K562 (cell line): ENCODE data around the gene IQUB. TPM values are rescaled to one million over a fixed set of nuclear protein-coding genes. Genes with fewer than 3 reads are reported as not detected.

Experiments
- ATAC-seq: fragments of 200-7000 bp; cut with Tn5 transposase; 3 replicates; pipeline ENCODE4 v1.9.1; 2020; ENCODE audit warnings: moderate library complexity
- BruUV-seq: library from RNA; stranded (reverse); fragments of 400-500 nt; replicated peaks from 2 replicates; lab custom pipeline; 2021; lab: Mats Ljungman, UMichigan
- CTCF ChIA-PET: fragments of 300-600 bp; formaldehyde crosslinking; extraction: SDS; loops from one replicate; lab custom pipeline; 2021; ENCODE audit warnings: low intra/inter-chr PET ratio; lab: Yijun Ruan, JAX
- POLR2A ChIA-PET: fragments of 300-600, 350-650 bp; sonication (Branson Sonifier 250); formaldehyde crosslinking; extraction: SDS; loops from one replicate; lab custom pipeline; 2021; ENCODE audit warnings: antibody characterized with exemption, inconsistent platforms; lab: Yijun Ruan, JAX
- DNase-seq, 4 experiments: peaks; one replicate each; pipeline versions ENCODE4 v3.0.0 to v3.0.0-alpha.2; 2011 to 2018; ENCODE audit warnings: low spot score in 3 of 4, mixed read lengths in 3 of 4; ENCODE audit errors: extremely low read depth in 1 of 4
- FAIRE-seq: peaks from 2 replicates; lab custom pipeline; 2011; peaks lifted over from hg19 to GRCh38; lab: Jason Lieb, UNC
- H2AFZ ChIP-seq: 2 replicates; pipeline ENCODE4 v1.6.0; 2011; ENCODE audit warnings: low read depth, low read length, control low read depth, inconsistent platforms
- H3K27ac ChIP-seq: fragments of 200-600 bp; 3 replicates; pipeline ENCODE4 v1.8.0; 2011; ENCODE audit warnings: low read depth, mild to moderate bottlenecking, control low read depth, inconsistent platforms, low read length, moderate library complexity, mixed read lengths; ENCODE audit errors: extremely low read depth
- H3K27me3 ChIP-seq, 2 experiments: fragments of 300-600 bp in 1 of 2; 2 replicates in 1 of 2; 3 replicates in 1 of 2; pipeline versions ENCODE4 v1.6.0 to v1.8.0; 2011; ENCODE audit warnings: inconsistent platforms in 2 of 2, low read length in 2 of 2, mild to moderate bottlenecking in 1 of 2, mixed read lengths in 1 of 2, moderate library complexity in 1 of 2; ENCODE audit not compliant: control insufficient read depth in 2 of 2, insufficient read depth in 2 of 2
- H3K36me3 ChIP-seq: fragments of 300-600 bp; 3 replicates; pipeline ENCODE4 v1.8.0; 2011; ENCODE audit warnings: mild to moderate bottlenecking, low read length, inconsistent platforms; ENCODE audit not compliant: control insufficient read depth, insufficient read depth
- H3K4me1 ChIP-seq, 2 experiments: fragments of 200-600 bp in 1 of 2; replicated peaks in 1 of 2; 2 replicates in 1 of 2; 3 replicates in 1 of 2; pipeline versions ENCODE4 v1.5.1 to v1.8.0; 2011; ENCODE audit warnings: inconsistent platforms in 2 of 2, low read length in 2 of 2, mild to moderate bottlenecking in 1 of 2, mixed read lengths in 1 of 2, moderate library complexity in 1 of 2; ENCODE audit not compliant: control insufficient read depth in 2 of 2, insufficient read depth in 2 of 2
- H3K4me2 ChIP-seq: 2 replicates; pipeline ENCODE4 v1.6.1; 2011; ENCODE audit warnings: low read length, control low read depth, inconsistent platforms, mixed read lengths; ENCODE audit not compliant: insufficient read depth
- H3K4me3 ChIP-seq: fragments of 200-600 bp; sonication (generic), shearing (Covaris generic); 2 replicates; pipeline ENCODE4 v1.5.1; 2016; ENCODE audit warnings: control low read depth, inconsistent platforms
- H3K79me2 ChIP-seq: fragments of 200-600 bp; 3 replicates; pipeline ENCODE4 v1.8.0; 2011; ENCODE audit warnings: low read length, inconsistent platforms; ENCODE audit not compliant: control insufficient read depth, insufficient read depth
- H3K9ac ChIP-seq, 2 experiments: 2 replicates each; pipeline versions ENCODE4 v1.6.0 to v1.6.1; 2011; ENCODE audit warnings: low read depth in 2 of 2, low read length in 2 of 2, control low read depth in 1 of 2, inconsistent platforms in 1 of 2, mild to moderate bottlenecking in 1 of 2, mixed read lengths in 1 of 2; ENCODE audit not compliant: insufficient read depth in 1 of 2
- H3K9me1 ChIP-seq: one replicate; pipeline ENCODE4 v1.6.0; 2011; ENCODE audit warnings: inconsistent platforms, mild to moderate bottlenecking, low read length, moderate library complexity; ENCODE audit not compliant: control insufficient read depth, insufficient read depth
- H3K9me3 ChIP-seq: replicated peaks from 2 replicates; pipeline ENCODE4 v1.5.1; 2011; ENCODE audit warnings: low read depth, low read length, inconsistent platforms; ENCODE audit not compliant: control insufficient read depth, insufficient read depth
- H4K20me1 ChIP-seq: replicated peaks from 2 replicates; pipeline ENCODE4 v1.6.1; 2011; ENCODE audit warnings: low read length, inconsistent platforms, mixed read lengths; ENCODE audit not compliant: control insufficient read depth, insufficient read depth
- ARHGAP35 ChIP-seq: fragments of 450-650 bp; IDR thresholded peaks from 2 replicates; pipeline ENCODE4 v1.6.1; 2018; ENCODE audit not compliant: partially characterized antibody
- ATF7 ChIP-seq: fragments of 450-650 bp; IDR thresholded peaks from 2 replicates; pipeline ENCODE4 v1.7.1; 2014; ENCODE audit warnings: mild to moderate bottlenecking, moderate library complexity
- C11orf30 ChIP-seq: fragments of 450-650 bp; IDR thresholded peaks from 2 replicates; pipeline ENCODE4 v1.6.1; 2016; ENCODE audit warnings: low read depth, mild to moderate bottlenecking
- COPS2 ChIP-seq: fragments of 450-650 bp; conservative IDR thresholded peaks from 2 replicates; pipeline ENCODE4 v1.6.1; 2016; ENCODE audit warnings: mild to moderate bottlenecking, moderate library complexity
- DDX20 ChIP-seq: fragments of 450-650 bp; IDR thresholded peaks from 2 replicates; pipeline ENCODE4 v1.6.1; 2016; ENCODE audit warnings: missing genetic modification characterization, low read depth, mild to moderate bottlenecking, missing compliant biosample characterization, moderate library complexity
- ESRRB ChIP-seq: fragments of 250-450 bp; sonication (Bioruptor Pico); IDR thresholded peaks from 2 replicates; pipeline ENCODE4 v1.5.0; 2020; ENCODE audit warnings: mild to moderate bottlenecking, moderate library complexity, borderline replicate concordance
- KDM4B ChIP-seq, 2 experiments: fragments of 450-650 bp in 1 of 2; sonication (generic) in 1 of 2; IDR thresholded peaks; 2 replicates each; pipeline ENCODE4 v1.6.1; 2016 to 2017; ENCODE audit warnings: borderline replicate concordance in 2 of 2, antibody characterized with exemption in 1 of 2, low read depth in 1 of 2, mild to moderate bottlenecking in 1 of 2
- KDM5B ChIP-seq: fragments of 200-600 bp; sonication (generic); IDR thresholded peaks from 2 replicates; pipeline ENCODE4 v1.6.1; 2012; ENCODE audit warnings: low read depth, mild to moderate bottlenecking, moderate library complexity, low read length, control low read depth, inconsistent platforms; ENCODE audit not compliant: insufficient replicate concordance
- LCOR ChIP-seq: sonication (generic); formaldehyde crosslinking; IDR thresholded peaks from 2 replicates; pipeline ENCODE4 v1.8.0; 2022; ENCODE audit warnings: mild to moderate bottlenecking, missing genetic modification reagents
- MAFF ChIP-seq: IDR thresholded peaks from 2 replicates; pipeline ENCODE4 v1.6.1; 2012; ENCODE audit warnings: low read length, improper control_type of control experiment
- MAFG ChIP-seq: fragments of 450-650 bp; conservative IDR thresholded peaks from 2 replicates; pipeline ENCODE4 v1.6.1; 2016; ENCODE audit warnings: missing genetic modification characterization, missing compliant biosample characterization
- MED1 ChIP-seq: sonication (generic); formaldehyde crosslinking; IDR thresholded peaks from 2 replicates; pipeline ENCODE4 v1.8.1; 2023; ENCODE audit warnings: missing genetic modification reagents, borderline replicate concordance
- SOX6 ChIP-seq: fragments of 450-650 bp; IDR thresholded peaks from 2 replicates; pipeline ENCODE4 v1.6.1; 2014; ENCODE audit warnings: mild to moderate bottlenecking
- TARDBP ChIP-seq: fragments of 450-650 bp; IDR thresholded peaks from 2 replicates; pipeline ENCODE4 v1.6.1; 2016
- ZNF134 ChIP-seq: fragments of 250-450 bp; sonication (Bioruptor Pico); conservative IDR thresholded peaks from 2 replicates; pipeline ENCODE4 v1.4.0; 2020
- ZNF23 ChIP-seq: fragments of 250-450 bp; sonication (Bioruptor Pico); IDR thresholded peaks from 2 replicates; pipeline ENCODE4 v1.4.0; 2020; ENCODE audit warnings: mild to moderate bottlenecking
- ZNF583 ChIP-seq: fragments of 250-450 bp; sonication (Bioruptor Pico); IDR thresholded peaks from 2 replicates; pipeline ENCODE4 v1.4.0; 2020
- WGBS: fragments of 100-300 bp; shearing (Covaris generic); methylation state at CpG from one replicate; pipeline ENCODE4 v1.1.6; 2016; ENCODE audit warnings: low coverage, mixed read lengths; ENCODE audit not compliant: insufficient coverage; ENCODE audit errors: missing lambda C conversion rate; 5-methylcytosine and 5-hydroxymethylcytosine counted together
- in situ Hi-C: fragments of 300-500 bp; cut with MboI; formaldehyde crosslinking; loops from 4 replicates; pipeline ENCODE4 v1.15.0; 2018; ENCODE audit warnings: inconsistent platforms, mixed read lengths
- intact Hi-C: fragments of 100-400 bp; cut with micrococcal nuclease; formaldehyde crosslinking; loops from 2 replicates; pipeline ENCODE4 v1.14.2; 2022
- polyA plus RNA-seq, 8 experiments: library from polyadenylated mRNA; depleted of rRNA in 4 of 8; stranded (reverse) in 5 of 8; unstranded in 3 of 8; fragments of >200 nt; fragmentation: Nextera tagmentation in 2 of 8; fragmentation: Illumina TruSeq in 1 of 8; extraction: Ambion mirVana in 2 of 8; extraction: Trizol in 1 of 8; gene quantifications; 2 replicates each; pipeline versions ENCODE4 v1.2.1 to v1.2.3, GENCODE V29; 2011 to 2014; ENCODE audit warnings: inconsistent platforms in 1 of 8, missing spikeins in 1 of 8
- total RNA-seq, 7 experiments: library from RNA; depleted of rRNA in 6 of 7; stranded (reverse); fragments of >200 nt in 6 of 7; fragmentation: Illumina TruSeq in 2 of 7; extraction: Trizol in 2 of 7; gene quantifications; 2 replicates each; pipeline versions ENCODE4 v1.2.1 to v1.2.3, GENCODE V29; 2011 to 2021; ENCODE audit warnings: low replicate concordance in 1 of 7
- TF ChIP-seq, protein P1 (sequence below): fragments of 450-650 bp; IDR thresholded peaks from 2 replicates; pipeline ENCODE4 v1.7.0; 2016; ENCODE audit warnings: borderline replicate concordance
- TF ChIP-seq, protein P2 (sequence below): sonication (generic); formaldehyde crosslinking; IDR thresholded peaks from 2 replicates; pipeline ENCODE4 v1.8.1; 2022; ENCODE audit warnings: missing genetic modification reagents

The IQUB gene
- total and polyA plus RNA-seq, 9 of the 15 experiments (the other 6 are each of a cell fraction or from before 2014, with no cell fraction given) = 0.62 to 2.6 (median 1.4) TPM

DNA sequence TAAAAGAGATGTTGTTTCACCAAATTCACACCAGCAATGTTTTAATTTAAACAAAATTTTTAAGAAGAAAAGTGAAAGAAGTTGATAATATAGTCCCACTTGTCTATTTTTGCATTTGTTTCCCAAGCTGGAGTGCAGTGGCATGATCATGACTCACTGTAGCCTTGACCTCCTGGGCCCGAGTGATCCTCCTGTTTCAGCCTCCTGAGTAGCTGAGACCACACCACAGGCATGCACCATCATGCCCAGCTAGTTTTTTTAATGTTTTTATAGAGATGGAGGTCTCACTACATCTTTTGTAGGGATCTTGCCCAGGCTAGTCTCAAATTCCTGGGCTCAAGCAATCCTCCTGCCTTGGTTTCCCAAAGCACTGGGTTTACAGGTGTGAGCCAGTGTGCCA lies 37.3 kb upstream of the IQUB start (continued):
- TF ChIP-seq ARHGAP35 = no peak
- TF ChIP-seq, protein P1, sequence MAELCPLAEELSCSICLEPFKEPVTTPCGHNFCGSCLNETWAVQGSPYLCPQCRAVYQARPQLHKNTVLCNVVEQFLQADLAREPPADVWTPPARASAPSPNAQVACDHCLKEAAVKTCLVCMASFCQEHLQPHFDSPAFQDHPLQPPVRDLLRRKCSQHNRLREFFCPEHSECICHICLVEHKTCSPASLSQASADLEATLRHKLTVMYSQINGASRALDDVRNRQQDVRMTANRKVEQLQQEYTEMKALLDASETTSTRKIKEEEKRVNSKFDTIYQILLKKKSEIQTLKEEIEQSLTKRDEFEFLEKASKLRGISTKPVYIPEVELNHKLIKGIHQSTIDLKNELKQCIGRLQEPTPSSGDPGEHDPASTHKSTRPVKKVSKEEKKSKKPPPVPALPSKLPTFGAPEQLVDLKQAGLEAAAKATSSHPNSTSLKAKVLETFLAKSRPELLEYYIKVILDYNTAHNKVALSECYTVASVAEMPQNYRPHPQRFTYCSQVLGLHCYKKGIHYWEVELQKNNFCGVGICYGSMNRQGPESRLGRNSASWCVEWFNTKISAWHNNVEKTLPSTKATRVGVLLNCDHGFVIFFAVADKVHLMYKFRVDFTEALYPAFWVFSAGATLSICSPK = no peak

DNA sequence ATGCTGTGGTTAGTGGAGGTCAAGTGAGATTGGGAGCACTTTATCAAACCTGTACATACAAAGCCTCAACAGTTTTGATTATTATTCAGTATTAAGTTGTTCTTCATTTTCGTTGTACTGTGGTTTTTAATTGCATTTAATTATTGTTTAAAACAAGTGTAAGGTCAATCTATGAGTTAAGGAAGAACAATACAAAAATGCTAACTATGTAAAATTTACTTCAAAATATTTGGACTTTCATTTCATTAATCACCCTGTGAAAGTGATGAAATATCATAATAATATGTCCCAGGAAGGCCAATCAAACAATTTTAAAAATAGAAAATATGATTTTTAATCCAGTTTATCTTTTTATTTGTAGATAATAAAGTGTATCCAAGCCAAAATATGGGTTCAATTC lies 36.8 kb upstream of the IQUB start:
- 3% methylated on average over 1 of the region's 1 CpG for WGBS
- no peaks in the 10 kb centered on the region for H3K9me1 ChIP-seq
- ATAC-seq (no peak), DNase-seq (no peak), FAIRE-seq (no peak)
- CTCF ChIA-PET = no interaction called here
- H3K79me2 ChIP-seq = no peaks in the 10 kb centered on the region
- H3K4me2 ChIP-seq = no peak overlapping the region
- no peak overlapping the region for H3K9ac ChIP-seq
- H2AFZ ChIP-seq = no peak overlapping the region; the same call in 1 of the 2 replicates
- H3K36me3 ChIP-seq = no peaks in the 10 kb centered on the region
- H3K27me3 ChIP-seq = no peaks in the 10 kb centered on the region
- H3K4me3 ChIP-seq = no peak overlapping the region
- no peaks in the 10 kb centered on the region for H3K9me3 ChIP-seq
- in situ Hi-C loops (no loop called here), intact Hi-C loops (no loop called here)
- no TSS peak for BruUV-seq
- peaks cover 0 to 7% of the 10 kb centered on the region in 2 experiments; a peak in 4 of 5 replicates for H3K4me1 ChIP-seq
- H3K27ac ChIP-seq = no peak overlapping the region
- POLR2A ChIA-PET = interaction anchor here (1.6 to 1.8 kb wide), 2 partner anchors 13 to 23 kb away, joined by 5 to 12 read pairs; partner anchors contain the start of gene NDUFA5
- H4K20me1 ChIP-seq = no peaks in the 10 kb centered on the region
- TF ChIP-seq ESRRB (CRISPR knock-in tag) (no peak), KDM4B (IDR thresholded peaks at IDR 0.05; ENCODE audit: borderline replicate concordance in 2 of 2, low read depth in 1 of 2) (no peak), COPS2 (no peak), LCOR (CRISPR knock-in tag) (no peak), C11orf30 (peak; percentile 87), ZNF583 (CRISPR knock-in tag) (no peak), MAFG (tag) (peak; percentile 69), ZNF23 (CRISPR knock-in tag) (no peak), ATF7 (no peak), ZNF134 (CRISPR knock-in tag) (no peak), MED1 (CRISPR knock-in tag) (no peak), DDX20 (tag) (no peak), MAFF (peak; percentile 29; the same call in 1 of the 2 replicates), SOX6 (0 out of 2 replicates have a peak, but pooled peaks have one; percentile 13), KDM5B (no peak), TARDBP (no peak)
- TF ChIP-seq, protein P2, sequence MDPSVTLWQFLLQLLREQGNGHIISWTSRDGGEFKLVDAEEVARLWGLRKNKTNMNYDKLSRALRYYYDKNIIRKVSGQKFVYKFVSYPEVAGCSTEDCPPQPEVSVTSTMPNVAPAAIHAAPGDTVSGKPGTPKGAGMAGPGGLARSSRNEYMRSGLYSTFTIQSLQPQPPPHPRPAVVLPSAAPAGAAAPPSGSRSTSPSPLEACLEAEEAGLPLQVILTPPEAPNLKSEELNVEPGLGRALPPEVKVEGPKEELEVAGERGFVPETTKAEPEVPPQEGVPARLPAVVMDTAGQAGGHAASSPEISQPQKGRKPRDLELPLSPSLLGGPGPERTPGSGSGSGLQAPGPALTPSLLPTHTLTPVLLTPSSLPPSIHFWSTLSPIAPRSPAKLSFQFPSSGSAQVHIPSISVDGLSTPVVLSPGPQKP (CRISPR knock-in tag) = no peak
